ENCODE measurements around the gene CAMSAP3.

DNA sequence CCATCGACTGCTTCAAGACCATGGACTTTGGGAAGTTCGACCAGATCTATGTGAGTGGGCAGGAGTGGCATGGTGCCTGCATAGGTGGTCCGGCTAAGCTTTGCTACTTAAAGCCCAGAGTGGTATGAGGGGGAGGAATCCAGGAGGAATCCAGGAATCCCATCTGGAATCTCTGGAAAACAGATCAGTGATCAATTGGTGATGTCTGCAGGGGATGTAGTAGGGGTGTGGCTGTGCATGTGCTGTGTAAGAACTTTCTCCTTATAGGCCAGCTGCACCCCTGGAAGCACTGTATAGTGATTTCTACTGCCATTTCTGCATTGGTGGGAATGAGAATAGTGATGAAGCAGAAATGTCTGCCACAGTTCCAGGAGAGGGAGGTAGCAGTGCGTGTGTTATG, 36.6 kb upstream of the CAMSAP3 start:
- TF ChIP-seq, protein P1, sequence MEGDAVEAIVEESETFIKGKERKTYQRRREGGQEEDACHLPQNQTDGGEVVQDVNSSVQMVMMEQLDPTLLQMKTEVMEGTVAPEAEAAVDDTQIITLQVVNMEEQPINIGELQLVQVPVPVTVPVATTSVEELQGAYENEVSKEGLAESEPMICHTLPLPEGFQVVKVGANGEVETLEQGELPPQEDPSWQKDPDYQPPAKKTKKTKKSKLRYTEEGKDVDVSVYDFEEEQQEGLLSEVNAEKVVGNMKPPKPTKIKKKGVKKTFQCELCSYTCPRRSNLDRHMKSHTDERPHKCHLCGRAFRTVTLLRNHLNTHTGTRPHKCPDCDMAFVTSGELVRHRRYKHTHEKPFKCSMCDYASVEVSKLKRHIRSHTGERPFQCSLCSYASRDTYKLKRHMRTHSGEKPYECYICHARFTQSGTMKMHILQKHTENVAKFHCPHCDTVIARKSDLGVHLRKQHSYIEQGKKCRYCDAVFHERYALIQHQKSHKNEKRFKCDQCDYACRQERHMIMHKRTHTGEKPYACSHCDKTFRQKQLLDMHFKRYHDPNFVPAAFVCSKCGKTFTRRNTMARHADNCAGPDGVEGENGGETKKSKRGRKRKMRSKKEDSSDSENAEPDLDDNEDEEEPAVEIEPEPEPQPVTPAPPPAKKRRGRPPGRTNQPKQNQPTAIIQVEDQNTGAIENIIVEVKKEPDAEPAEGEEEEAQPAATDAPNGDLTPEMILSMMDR (IDR thresholded peaks at IDR 0.05) = no peak
- no peak for TF ChIP-seq TAF1 (IDR thresholded peaks at IDR 0.05; ENCODE audit: borderline replicate concordance, low read depth, low read length)
- TF ChIP-seq POLR2AphosphoS5 (IDR thresholded peaks at IDR 0.05; ENCODE audit: low read depth, low read length) = no peak

All from SK-N-SH (cell line).